Fibroblast of skin of back (primary cell): ENCODE results near the gene LMO7.
"Not testable (repeated sequence)": the region's sequence is repeated elsewhere in the genome, so short reads cannot be mapped to it uniquely, and the experiment has no call there.

ENCODE experiments used
- DNase-seq: peaks from one replicate; pipeline ENCODE4 v3.0.0-alpha.2; 2013

Gene LMO7

GRCh38 chr13:75779393-75779792, 143.3 kb downstream of the LMO7 start:
- no peak for DNase-seq

- not testable (repeated sequence) for DNase-seq
These were observed 144.0 kb downstream of the LMO7 start for GRCh38 chr13:75780103-75780502.

DNA sequence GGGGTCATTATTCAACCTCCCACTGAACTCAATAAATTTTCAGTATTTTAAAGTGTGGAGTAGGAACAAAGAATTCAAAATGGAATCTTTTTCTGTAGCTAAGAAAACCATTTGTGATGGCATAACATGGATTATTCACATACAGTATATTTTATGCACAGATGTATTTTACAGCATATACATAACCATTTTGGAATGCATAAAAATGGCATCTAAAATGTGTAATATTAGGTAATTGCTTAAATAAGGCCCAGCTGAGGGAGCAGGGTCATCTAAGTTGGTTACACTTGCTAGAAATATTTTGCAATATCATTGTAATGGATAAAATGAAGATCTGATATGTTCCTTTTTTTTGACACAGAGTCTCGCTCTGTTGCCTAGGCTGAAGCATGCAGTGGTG, 146.9 kb downstream of the LMO7 start:
- no peak for DNase-seq

DNA sequence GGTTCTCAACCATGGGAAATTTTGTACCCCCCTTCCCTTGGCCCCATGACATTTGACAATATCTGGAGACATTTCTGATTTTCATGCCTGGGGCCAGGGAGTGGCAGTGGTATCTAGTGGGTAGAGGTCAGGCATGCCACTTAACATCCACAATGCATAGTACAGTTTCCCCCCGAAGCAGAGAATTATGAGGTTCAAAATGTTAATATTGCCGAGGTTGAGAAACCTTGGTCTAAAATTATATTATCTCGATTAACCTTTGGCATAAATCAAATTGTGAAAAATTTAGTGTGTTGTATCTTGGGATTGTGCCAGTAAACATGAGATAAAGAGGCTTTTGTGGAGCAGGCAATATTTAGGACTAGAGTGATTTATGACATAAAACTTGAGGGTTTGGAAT, 147.9 kb downstream of the LMO7 start:
- DNase-seq, result no peak

- DNase-seq, result no peak
These were observed 149.0 kb downstream of the LMO7 start for GRCh38 chr13:75785130-75785529.

GRCh38 chr13:75787249-75787928, 151.3 kb downstream of the LMO7 start:
- peak; percentile 71 for DNase-seq

- peak; percentile 70 for DNase-seq
These were observed 152.4 kb downstream of the LMO7 start for GRCh38 chr13:75788481-75788981.

DNA sequence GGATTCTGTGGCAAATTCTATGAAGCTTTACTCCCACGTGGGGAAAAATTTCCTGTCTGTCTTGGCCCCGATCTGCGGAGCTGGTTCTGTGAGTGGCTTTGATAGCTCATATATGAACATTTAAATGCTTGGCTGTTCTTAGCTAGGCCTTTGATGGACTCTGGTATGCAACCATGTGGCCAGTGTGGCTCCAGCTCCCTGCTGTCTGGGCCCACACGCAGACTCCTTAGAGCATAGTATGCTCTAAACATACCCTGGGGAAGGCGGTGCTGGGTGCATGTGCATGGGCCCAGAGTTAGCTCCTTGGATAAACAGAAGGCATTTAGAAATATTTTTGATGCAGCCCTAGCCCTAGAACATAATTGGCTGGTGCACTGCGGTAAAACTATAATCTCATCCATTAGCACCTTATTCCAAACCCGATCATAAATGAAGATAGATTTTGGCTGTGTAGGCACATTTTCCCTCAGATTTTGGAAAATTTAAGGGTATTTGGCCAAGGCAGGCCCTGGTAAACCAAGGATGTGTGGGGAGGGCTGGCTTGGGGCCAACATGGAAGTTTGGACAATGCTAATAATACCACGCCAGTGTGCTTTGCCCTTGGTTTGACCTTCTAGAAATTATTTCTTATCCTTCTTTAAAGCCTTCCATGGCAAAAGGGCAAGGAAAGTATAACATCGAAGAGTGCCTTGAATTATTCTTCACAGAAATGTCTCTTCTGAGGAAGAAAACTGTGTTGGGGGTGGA, 153.5 kb downstream of the LMO7 start:
- DNase-seq, result peak; percentile 62

DNA sequence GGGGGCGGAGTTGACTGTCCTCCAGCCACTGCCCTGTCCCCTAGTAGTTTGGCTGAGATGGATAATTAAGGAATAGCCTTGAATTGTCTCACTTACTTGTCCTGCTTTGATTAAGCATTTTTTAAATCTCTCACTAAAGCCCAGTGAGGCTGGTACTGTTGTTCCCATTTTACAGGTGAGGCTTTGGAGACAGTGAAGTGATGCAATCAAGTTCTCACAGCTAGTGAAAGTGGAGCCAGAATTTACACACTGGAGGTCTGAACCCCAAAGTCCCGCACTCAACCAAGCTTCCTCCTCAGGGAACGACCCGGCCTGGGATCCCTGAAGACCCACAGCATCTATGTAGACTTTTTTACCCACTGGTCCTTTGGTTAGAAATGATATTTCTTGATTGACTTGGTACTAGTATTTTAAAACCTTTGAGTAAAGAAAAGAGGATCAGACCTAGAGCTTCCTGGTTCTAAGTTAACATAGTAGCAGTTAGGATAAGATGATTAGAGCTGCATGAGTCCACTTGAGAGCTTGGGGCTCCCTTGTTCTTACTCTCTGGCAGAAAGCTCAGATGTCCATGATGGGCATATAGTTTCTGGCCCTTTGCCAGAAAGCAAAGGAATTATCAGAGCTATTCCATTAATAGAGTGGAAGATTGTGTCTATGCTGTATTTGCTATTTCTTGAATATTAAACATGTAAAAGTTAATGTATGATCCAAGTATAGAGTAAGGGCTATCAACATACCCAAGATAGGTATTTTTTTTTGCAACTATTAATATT, 154.3 kb downstream of the LMO7 start:
- DNase-seq, result no peak

- peak; percentile 46 for DNase-seq
These were observed 156.5 kb downstream of the LMO7 start for GRCh38 chr13:75792526-75793187.

DNA sequence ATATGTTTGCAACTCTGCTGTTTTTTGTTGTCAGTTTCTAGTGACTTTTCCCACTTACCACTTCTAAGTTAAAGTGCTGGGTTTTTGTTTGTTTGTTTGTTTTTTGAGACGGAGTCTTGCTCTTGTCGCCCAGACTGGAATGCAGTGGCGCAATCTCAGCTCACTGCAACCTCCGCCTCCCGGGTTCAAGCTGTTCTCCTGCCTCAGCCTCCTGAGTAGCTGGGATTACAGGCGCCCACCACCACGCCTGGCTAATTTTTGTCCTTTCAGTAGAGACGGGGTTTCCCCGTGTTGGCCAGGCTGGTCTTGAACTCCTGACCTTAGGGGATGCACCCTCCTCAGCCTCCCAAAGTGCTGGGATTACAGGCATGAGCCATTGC, 157.0 kb downstream of the LMO7 start:
- not testable (repeated sequence) for DNase-seq

DNA sequence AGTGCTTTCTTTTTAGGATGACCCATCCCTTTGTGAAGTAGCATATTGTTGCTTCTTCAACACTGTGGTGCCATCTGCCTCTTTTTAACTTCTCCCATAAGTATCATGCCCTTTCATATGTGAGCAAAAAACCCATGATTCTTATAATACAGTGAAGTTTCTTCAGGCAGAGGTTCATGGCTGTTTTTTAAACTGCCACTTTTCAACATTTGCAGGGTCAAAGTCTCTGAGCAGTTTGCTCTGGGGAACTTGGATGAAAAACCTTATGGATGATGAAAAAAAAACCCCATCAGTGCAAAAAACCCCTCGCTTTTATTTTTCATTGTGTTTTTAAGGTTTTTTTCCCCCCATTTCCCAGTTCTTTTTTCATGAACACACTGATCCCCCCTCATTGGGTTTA, 158.5 kb downstream of the LMO7 start:
- DNase-seq, result no peak

DNA sequence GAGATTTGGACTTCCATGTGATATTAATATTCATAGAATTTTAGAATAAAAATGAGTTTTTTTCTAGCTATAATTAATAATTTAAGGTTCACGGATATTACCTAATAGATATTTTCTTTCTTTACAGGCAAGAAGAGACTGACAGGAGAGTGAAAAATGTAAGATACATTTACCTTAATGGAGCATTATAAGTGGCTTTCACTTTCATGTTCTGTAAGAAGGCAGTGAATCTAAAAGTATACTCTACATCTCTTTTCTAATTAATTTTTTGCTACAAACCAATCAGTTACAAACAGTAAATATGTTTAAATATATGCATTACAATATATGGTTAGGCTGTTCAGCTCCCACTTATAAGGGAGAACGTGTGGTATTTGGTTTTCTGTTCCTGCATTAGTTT, 159.1 kb downstream of the LMO7 start:
- DNase-seq, result no peak

DNA sequence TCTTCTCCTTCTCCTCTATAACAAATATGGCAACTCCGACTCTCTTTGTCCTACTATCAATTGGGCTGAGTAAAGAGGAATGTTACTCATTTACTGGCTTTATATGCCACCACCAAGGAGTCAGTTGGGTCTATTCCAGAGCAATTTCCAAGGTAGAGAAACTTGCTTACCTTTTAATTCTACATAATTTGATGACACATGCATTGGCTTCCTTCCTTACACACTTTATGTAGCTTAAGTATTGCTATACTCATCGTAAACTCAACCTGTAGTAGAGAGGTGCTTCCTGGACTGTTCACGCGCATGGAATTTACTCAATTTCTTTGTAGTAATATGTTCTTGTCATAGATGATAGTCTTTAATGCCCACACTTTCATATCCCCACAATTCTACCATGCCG, 160.7 kb downstream of the LMO7 start:
- DNase-seq, result no peak

- DNase-seq, result no peak
These were observed 161.1 kb downstream of the LMO7 start for GRCh38 chr13:75797239-75797638.

- DNase-seq, result no peak
These were observed 161.6 kb downstream of the LMO7 start for GRCh38 chr13:75797719-75798118.

- peak; percentile 39 for DNase-seq
These were observed 162.5 kb downstream of the LMO7 start for GRCh38 chr13:75798353-75799255.

DNA sequence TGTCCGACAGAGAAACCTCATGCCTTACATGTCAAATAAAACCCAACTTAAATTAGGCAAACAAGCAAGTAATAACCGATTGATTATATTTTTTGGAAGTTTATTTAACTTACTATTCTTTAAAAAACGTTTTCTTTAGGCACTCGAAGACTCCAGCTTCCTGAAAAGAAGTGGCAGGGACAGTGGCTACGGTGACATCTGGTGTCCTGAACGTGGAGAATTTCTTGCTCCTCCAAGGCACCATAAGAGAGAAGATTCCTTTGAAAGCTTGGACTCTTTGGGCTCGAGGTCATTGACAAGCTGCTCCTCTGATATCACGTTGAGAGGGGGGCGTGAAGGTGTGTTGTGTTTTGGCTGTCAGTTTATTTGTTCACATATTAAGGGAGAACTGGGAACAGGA, 164.4 kb downstream of the LMO7 start:
- no peak for DNase-seq

GRCh38 chr13:75801388-75801945, 165.3 kb downstream of the LMO7 start:
- peak; percentile 70 for DNase-seq

DNA sequence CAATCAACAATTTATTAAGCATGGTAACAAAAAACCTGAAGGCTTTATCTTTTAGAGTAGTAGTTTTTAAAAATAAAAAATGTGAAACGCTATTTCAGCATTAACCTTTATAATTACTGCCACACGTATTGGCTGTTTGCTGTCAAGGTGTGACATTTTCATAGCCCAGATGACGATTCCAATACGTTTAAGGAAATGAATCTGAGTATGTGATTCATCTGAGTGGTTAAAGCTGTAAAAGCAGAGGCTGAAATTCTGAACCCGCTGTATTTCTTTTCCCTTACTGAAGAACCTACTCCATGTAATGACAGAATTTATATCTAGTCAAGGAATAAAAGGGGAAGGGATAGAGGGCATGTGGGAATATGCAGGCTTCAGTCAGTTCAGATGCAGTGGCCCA, 166.0 kb downstream of the LMO7 start:
- DNase-seq, result no peak

GRCh38 chr13:75803164-75803611, 167.1 kb downstream of the LMO7 start:
- no peak for DNase-seq
